Stimulated activated CD4-positive, alpha-beta T cell treated with anti-CD3 and anti-CD28 coated beads, Interleukin-2, amount 100 ng/mL, for 48 hours (primary cell): ENCODE results near the gene IRF1.

Experiments
- DNase-seq, 2 donors: peaks; one replicate each; pipeline ENCODE4 v3.0.0-alpha.2; 2020

IRF1 gene

GRCh38 chr5:132500244-132500930, 9.8 kb upstream of the IRF1 start:
- DNase-seq: no peak

GRCh38 chr5:132499440-132500243, 9.1 kb upstream of the IRF1 start:
- no peak for DNase-seq

GRCh38 chr5:132498686-132499271, 8.2 kb upstream of the IRF1 start:
- no peak for DNase-seq

- no peak for DNase-seq
Measured at GRCh38 chr5:132498152-132498551, 7.6 kb upstream of the IRF1 start.

- DNase-seq: no peak
Measured at GRCh38 chr5:132497488-132497997, 7.0 kb upstream of the IRF1 start.

GRCh38 chr5:132496631-132497487, 6.3 kb upstream of the IRF1 start:
- DNase-seq: no peak

GRCh38 chr5:132496191-132496630, 5.6 kb upstream of the IRF1 start:
- DNase-seq: peak; percentile 71 to 74

- peak; percentile 68 to 70 for DNase-seq
Measured at GRCh38 chr5:132495667-132496190, 5.2 kb upstream of the IRF1 start.

- no peak for DNase-seq
Measured at GRCh38 chr5:132493821-132494220, 3.2 kb upstream of the IRF1 start.

GRCh38 chr5:132493241-132493640, 2.7 kb upstream of the IRF1 start:
- no peak for DNase-seq

- no peak for DNase-seq
Measured at GRCh38 chr5:132492386-132493125, 2.0 kb upstream of the IRF1 start.

GRCh38 chr5:132491368-132492364, 1.1 kb upstream of the IRF1 start:
- no peak for DNase-seq

- no peak for DNase-seq
Measured at GRCh38 chr5:132489871-132490483, 596 bp downstream of the IRF1 start.

- no peak for DNase-seq
Measured at GRCh38 chr5:132489051-132489770, 1.4 kb downstream of the IRF1 start.

- DNase-seq: no peak
Measured at GRCh38 chr5:132488590-132488989, 2.0 kb downstream of the IRF1 start.

GRCh38 chr5:132487841-132488555, 2.6 kb downstream of the IRF1 start:
- DNase-seq: no peak

- no peak for DNase-seq
Measured at GRCh38 chr5:132487095-132487428, 3.5 kb downstream of the IRF1 start.

- no peak for DNase-seq
Measured at GRCh38 chr5:132486318-132487094, 4.1 kb downstream of the IRF1 start.
